GM23248 (cell line): ENCODE data around the gene CEACAM16.

Source experiments
- EZH2 ChIP-seq: fragments of 200-600 bp; sonication (generic); IDR thresholded peaks from 2 replicates; pipeline ENCODE4 v1.6.1; 2018; ENCODE audit warnings: antibody characterized with exemption, mild to moderate bottlenecking; ENCODE audit not compliant: insufficient read depth, poor library complexity, severe bottlenecking
- EZH2phosphoT487 ChIP-seq: fragments of 200-600 bp; sonication (generic); IDR thresholded peaks from 2 replicates; pipeline ENCODE4 v1.6.1; 2018; ENCODE audit warnings: antibody characterized with exemption, moderate library complexity, mild to moderate bottlenecking, low read depth; ENCODE audit not compliant: insufficient read depth

DNA sequence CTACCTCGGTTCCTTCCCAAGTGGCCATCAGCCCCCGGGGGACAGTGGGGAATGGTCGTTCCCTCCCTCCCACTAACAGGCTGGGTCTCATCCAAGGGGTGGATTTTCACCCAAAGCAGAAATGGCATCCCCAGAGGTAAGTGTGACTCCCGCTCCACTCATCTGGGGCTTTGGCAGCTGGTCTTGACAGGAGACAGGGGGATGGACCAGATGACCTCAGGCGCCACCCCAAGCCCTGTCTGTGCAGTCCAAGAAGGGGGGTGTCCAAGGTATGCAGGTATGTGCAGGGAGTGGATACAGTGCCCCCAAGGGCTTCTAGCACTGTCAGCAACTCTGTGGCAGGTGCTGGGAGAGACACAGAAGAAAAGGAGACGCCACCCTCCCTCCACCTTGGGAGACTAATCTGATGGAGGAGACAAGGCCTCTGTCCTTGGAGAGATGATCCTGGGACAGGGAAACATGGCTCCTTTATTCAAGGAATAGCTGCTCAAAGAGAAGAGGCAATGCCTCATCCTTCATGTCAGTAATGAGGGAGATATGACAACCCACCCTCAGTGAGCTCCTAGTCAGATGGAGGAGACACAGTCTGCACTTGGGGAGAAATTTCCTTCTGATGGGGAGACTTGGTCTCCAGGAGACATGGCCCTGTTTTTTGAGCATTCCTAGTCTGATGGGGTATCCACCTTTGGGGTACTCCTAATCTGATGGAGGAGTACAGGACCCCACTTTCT, 7.7 kb downstream of the CEACAM16 start:
- TF ChIP-seq EZH2 (no peak), EZH2phosphoT487 (no peak)
